SK-N-MC (cell line): Measurements from ENCODE around the gene PTPRA.
A peak's percentile ranks its signal among the peaks of the same experiment; 100 is the strongest.
"Not testable (repeated sequence)": the region's sequence is repeated elsewhere in the genome, so short reads cannot be mapped to it uniquely, and the experiment has no call there.

Source experiments
- DNase-seq: peaks from one replicate; pipeline ENCODE4 v3.0.0-alpha.2; 2011; ENCODE audit warnings: low read depth, low spot score
- H3K27ac ChIP-seq: fragments of 200-600 bp; sonication (generic); 2 replicates; pipeline ENCODE4 v1.5.1; 2016; ENCODE audit warnings: mixed run types
- H3K36me3 ChIP-seq: fragments of 200-600 bp; sonication (generic); 2 replicates; pipeline ENCODE4 v1.6.1; 2017; ENCODE audit warnings: antibody characterized with exemption, low read length, mixed read lengths; ENCODE audit not compliant: insufficient read depth
- H3K4me3 ChIP-seq: fragments of 200-600 bp; sonication (generic); 2 replicates; pipeline ENCODE4 v1.5.1; 2016
- H3K9ac ChIP-seq: fragments of 200-600 bp; sonication (generic); 2 replicates; pipeline ENCODE4 v1.8.0; 2017; ENCODE audit warnings: mixed run types, mixed read lengths; ENCODE audit not compliant: insufficient read length
- H3K9me3 ChIP-seq: fragments of 200-600 bp; sonication (generic); 2 replicates; pipeline ENCODE4 v1.6.1; 2017; ENCODE audit warnings: low read depth, mild to moderate bottlenecking, antibody characterized with exemption, low read length, moderate library complexity, mixed read lengths
- EZH2 ChIP-seq: fragments of 200-600 bp; sonication (generic); IDR thresholded peaks from one replicate; pipeline ENCODE4 v1.6.1; 2017; ENCODE audit warnings: antibody characterized with exemption
- FOXP2 ChIP-seq: optimal IDR thresholded peaks from 2 replicates; pipeline ENCODE3; 2011; ENCODE audit warnings: mild to moderate bottlenecking, moderate library complexity; ENCODE audit not compliant: insufficient read depth; ENCODE audit errors: extremely low read length, control extremely low read depth
- POLR2AphosphoS5 ChIP-seq: IDR thresholded peaks from 2 replicates; pipeline ENCODE4 v1.6.1; 2012; ENCODE audit warnings: mild to moderate bottlenecking, low read depth, low read length, borderline replicate concordance

PTPRA gene, protein sequence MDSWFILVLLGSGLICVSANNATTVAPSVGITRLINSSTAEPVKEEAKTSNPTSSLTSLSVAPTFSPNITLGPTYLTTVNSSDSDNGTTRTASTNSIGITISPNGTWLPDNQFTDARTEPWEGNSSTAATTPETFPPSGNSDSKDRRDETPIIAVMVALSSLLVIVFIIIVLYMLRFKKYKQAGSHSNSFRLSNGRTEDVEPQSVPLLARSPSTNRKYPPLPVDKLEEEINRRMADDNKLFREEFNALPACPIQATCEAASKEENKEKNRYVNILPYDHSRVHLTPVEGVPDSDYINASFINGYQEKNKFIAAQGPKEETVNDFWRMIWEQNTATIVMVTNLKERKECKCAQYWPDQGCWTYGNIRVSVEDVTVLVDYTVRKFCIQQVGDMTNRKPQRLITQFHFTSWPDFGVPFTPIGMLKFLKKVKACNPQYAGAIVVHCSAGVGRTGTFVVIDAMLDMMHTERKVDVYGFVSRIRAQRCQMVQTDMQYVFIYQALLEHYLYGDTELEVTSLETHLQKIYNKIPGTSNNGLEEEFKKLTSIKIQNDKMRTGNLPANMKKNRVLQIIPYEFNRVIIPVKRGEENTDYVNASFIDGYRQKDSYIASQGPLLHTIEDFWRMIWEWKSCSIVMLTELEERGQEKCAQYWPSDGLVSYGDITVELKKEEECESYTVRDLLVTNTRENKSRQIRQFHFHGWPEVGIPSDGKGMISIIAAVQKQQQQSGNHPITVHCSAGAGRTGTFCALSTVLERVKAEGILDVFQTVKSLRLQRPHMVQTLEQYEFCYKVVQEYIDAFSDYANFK

GRCh38 chr20:2873010-2873746, at the start of gene PTPRA:
TSS of gene PTPRA (plus strand) at chr20:2873481. CDS start at chr20:2964278, 90,797 bp downstream.
- peak; percentile 24 for DNase-seq
- H3K36me3 ChIP-seq, result peaks cover 9% of the 10 kb centered on the region; the same call in 1 of the 2 replicates
- H3K9me3 ChIP-seq, result no peaks in the 10 kb centered on the region
- peak within 1 kb of the TSS; percentile 89 for H3K9ac ChIP-seq
- peak; percentile 99 for TF ChIP-seq POLR2AphosphoS5
- no peak for TF ChIP-seq FOXP2
- peak within 1 kb of the TSS; percentile 19; the same call in 1 of the 2 replicates for H3K27ac ChIP-seq
- H3K4me3 ChIP-seq, result peak within 1 kb of the TSS; percentile 99

- no peak for DNase-seq
- no peak for TF ChIP-seq POLR2AphosphoS5
- TF ChIP-seq EZH2, result no peak
- TF ChIP-seq FOXP2, result no peak
- H3K4me3 ChIP-seq, result no peak overlapping the region
- no peaks in the 10 kb centered on the region for H3K9me3 ChIP-seq
- no peak overlapping the region for H3K9ac ChIP-seq
- no peak overlapping the region for H3K27ac ChIP-seq
- no peaks in the 10 kb centered on the region for H3K36me3 ChIP-seq
Measured at GRCh38 chr20:2825761-2826160, 47.5 kb upstream of the PTPRA start.

DNA sequence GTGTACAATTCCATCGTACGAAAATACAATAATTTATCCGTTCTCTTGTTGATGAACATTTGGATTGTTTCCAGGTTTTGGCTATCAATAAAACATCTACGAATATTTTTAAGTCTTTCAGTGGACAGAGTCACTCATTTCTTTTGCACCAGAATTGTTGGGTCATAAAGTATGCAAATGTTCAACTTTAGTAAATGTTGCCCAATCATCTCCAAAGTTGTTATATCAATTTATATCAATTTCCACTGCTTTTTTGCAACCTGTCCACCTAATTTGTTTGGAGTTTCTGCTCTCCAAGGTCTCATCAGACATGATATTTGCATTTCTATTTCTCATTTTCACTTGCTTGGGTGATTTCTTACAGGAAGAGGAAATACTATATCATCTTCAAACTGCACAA, 46.6 kb upstream of the PTPRA start:
- H3K9me3 ChIP-seq, result no peaks in the 10 kb centered on the region
- H3K27ac ChIP-seq, result no peak overlapping the region
- TF ChIP-seq POLR2AphosphoS5, result no peak
- TF ChIP-seq EZH2, result no peak
- no peak for TF ChIP-seq FOXP2
- H3K4me3 ChIP-seq, result no peak overlapping the region
- DNase-seq, result no peak
- H3K36me3 ChIP-seq, result no peaks in the 10 kb centered on the region
- no peak overlapping the region for H3K9ac ChIP-seq

DNA sequence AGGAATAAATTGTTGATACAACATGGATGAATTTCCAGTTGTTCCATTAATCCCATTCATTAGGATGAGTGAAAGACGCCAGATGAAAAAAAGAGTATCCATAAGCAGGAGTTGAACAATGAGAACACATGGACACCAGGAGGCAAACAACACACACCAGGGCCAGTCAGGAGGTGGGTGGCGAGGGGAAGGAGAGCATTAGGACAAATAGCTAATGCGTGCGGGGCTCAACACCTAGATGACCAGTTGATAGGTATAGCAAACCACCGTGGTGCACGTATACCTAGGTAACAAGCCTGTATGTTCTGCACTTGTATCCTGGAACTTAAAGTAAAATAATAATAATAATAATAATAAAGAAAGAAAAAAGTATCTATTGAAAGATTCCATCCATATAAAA, 43.9 kb upstream of the PTPRA start:
- Histone ChIP-seq H3K9me3 (no peaks in the 10 kb centered on the region), H3K27ac (no peak overlapping the region), H3K4me3 (no peak overlapping the region), H3K36me3 (no peaks in the 10 kb centered on the region), H3K9ac (no peak overlapping the region)
- DNase-seq, result no peak
- TF ChIP-seq FOXP2, result no peak
- TF ChIP-seq EZH2, result no peak
- no peak for TF ChIP-seq POLR2AphosphoS5

DNA sequence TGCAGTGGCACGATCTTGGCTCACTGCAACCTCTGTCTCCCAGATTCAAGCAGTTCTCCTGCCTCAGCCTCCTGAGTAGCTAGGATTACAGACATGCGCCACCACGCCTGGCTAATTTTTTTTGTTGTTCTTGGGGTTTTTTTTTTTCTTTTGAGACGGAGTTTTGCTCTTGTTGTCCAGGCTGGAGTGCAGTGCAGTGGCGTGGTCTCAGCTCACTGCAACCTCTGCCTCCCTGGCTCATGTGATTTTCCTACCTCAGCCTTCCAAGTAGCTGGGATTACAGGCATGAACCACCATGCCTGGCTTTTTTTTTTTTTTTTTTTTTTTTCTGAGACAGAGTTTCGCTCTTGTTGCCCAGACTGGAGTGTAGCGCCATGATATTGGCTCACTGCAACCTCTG, 42.1 kb upstream of the PTPRA start:
- not testable (repeated sequence) for H3K36me3 ChIP-seq, H3K27ac ChIP-seq, H3K4me3 ChIP-seq, H3K9ac ChIP-seq, DNase-seq, H3K9me3 ChIP-seq

GRCh38 chr20:2833761-2834160, 39.5 kb upstream of the PTPRA start:
- Histone ChIP-seq H3K9ac (no peak overlapping the region), H3K4me3 (no peak overlapping the region)
- no peak for TF ChIP-seq FOXP2
- TF ChIP-seq POLR2AphosphoS5, result no peak
- no peak for TF ChIP-seq EZH2

DNA sequence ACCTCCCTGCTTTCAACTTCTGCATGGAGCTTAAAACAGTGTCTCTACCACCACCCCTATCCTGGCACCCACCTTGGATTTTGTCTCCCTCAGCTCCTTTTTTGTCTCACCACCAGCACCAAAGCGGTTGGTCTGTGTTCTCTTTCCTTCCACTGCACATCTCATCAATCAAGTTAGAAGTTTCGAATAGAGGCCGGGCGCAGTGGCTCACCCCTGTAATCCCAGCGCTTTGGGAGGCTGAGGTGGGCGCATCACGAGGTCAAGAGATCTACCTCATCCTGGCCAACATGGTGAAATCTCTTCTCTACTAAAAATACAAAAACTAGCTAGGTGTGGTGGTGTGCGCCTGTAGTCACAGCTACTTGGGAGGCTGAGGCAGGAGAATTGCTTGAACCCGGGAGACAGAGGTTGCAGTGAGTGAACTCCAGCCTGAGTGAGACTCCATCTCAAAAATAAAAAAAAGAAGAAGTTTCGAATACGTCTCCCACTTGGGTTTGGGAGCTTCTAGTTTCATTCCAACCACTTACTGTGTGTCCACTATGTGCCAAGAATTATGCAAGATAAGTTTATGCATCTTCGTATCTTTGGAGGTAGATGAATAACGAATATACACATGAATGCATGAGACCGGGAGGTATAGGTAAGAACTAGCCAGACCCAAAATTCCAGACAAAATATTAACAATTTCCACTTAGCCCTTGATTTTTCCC, 38.7 kb upstream of the PTPRA start:
- no peaks in the 10 kb centered on the region for H3K9me3 ChIP-seq
- no peak overlapping the region for H3K4me3 ChIP-seq
- no peak for DNase-seq
- H3K36me3 ChIP-seq, result peaks cover 7% of the 10 kb centered on the region; the same call in 1 of the 2 replicates
- no peak for TF ChIP-seq FOXP2
- TF ChIP-seq POLR2AphosphoS5, result no peak
- TF ChIP-seq EZH2, result no peak
- no peak overlapping the region for H3K27ac ChIP-seq
- H3K9ac ChIP-seq, result no peak overlapping the region

More at GRCh38 chr20:2833761-2834160, 39.5 kb upstream of the PTPRA start:
- Histone ChIP-seq H3K36me3 (peaks cover 7% of the 10 kb centered on the region; the same call in 1 of the 2 replicates), H3K9me3 (no peaks in the 10 kb centered on the region), H3K27ac (no peak overlapping the region)
- DNase-seq, result no peak

DNA sequence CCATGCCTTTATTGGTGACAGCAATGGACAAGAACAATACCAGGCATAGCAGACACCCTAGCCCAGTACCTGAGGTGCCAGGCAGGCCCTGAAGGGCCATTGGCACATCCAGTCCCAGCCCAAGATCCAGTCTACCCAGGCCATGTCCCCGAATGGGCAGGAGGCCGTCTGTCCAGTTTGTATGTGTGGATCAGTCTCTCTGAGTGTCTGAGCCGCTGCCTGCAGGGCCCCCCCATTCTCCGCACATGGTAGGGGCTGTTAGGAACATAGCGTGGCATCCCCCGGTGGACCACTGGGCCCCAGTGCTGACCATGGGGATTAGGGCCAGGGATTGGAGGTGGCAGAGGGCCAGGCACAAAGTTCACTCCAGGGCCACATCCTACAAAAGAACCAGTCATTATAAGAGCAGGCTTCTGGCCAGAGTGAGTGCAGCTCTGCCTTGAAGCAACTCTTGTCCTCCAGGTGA, 37.9 kb upstream of the PTPRA start:
- Histone ChIP-seq H3K9ac (no peak overlapping the region), H3K9me3 (no peaks in the 10 kb centered on the region), H3K4me3 (no peak overlapping the region), H3K36me3 (peaks cover 7% of the 10 kb centered on the region; the same call in 1 of the 2 replicates), H3K27ac (no peak overlapping the region)
- no peak for TF ChIP-seq POLR2AphosphoS5
- no peak for TF ChIP-seq EZH2
- no peak for TF ChIP-seq FOXP2
- DNase-seq, result no peak
